H1 (cell line): ENCODE results near the gene PTCD3. TPM values are rescaled to one million over a fixed set of nuclear protein-coding genes. Genes with fewer than 3 reads are reported as not detected.

ENCODE experiments used
- CTCF ChIA-PET: fragments of 300-600 bp; sonication (Branson Sonifier 250); formaldehyde crosslinking; loops from one replicate; lab custom pipeline; 2021; ENCODE audit not compliant: partially characterized antibody; lab: Charles Lee
- POLR2A ChIA-PET: fragments of 300-600 bp; sonication (Branson Sonifier 250); formaldehyde crosslinking; loops from one replicate; lab custom pipeline; 2021; ENCODE audit warnings: inconsistent platforms; ENCODE audit not compliant: partially characterized antibody; lab: Charles Lee
- DNase-seq, 2 experiments: peaks; one replicate each; pipeline versions ENCODE4 v3.0.0 to v3.0.0-alpha.2; 2010 to 2022; ENCODE audit warnings: low spot score in 2 of 2, low read depth in 1 of 2, mixed read lengths in 1 of 2
- FAIRE-seq: peaks from 2 replicates; lab custom pipeline; 2011; peaks lifted over from hg19 to GRCh38; lab: Jason Lieb, UNC
- H2AFZ ChIP-seq: 2 replicates; pipeline ENCODE4 v1.8.1; 2012; ENCODE audit warnings: low read length, inconsistent platforms
- H2AK5ac ChIP-seq: 2 replicates; pipeline ENCODE4 v1.6.1; 2013; ENCODE audit warnings: low read depth, low read length
- H2BK120ac ChIP-seq: replicated peaks from 2 replicates; pipeline ENCODE3; 2013; ENCODE audit warnings: low read depth, low read length, inconsistent platforms
- H2BK12ac ChIP-seq: 2 replicates; pipeline ENCODE4 v1.6.1; 2013; ENCODE audit warnings: low read depth, low read length
- H2BK15ac ChIP-seq: 2 replicates; pipeline ENCODE4 v1.6.1; 2013; ENCODE audit warnings: low read length
- H2BK20ac ChIP-seq: 2 replicates; pipeline ENCODE4 v1.6.1; 2013; ENCODE audit warnings: low read length
- H2BK5ac ChIP-seq: 2 replicates; pipeline ENCODE4 v1.6.1; 2013; ENCODE audit warnings: low read depth, low read length
- H3K14ac ChIP-seq: 2 replicates; pipeline ENCODE4 v1.6.1; 2013; ENCODE audit warnings: inconsistent platforms; ENCODE audit not compliant: insufficient read length
- H3K18ac ChIP-seq: 2 replicates; pipeline ENCODE4 v1.6.1; 2013; ENCODE audit warnings: low read length; ENCODE audit errors: extremely low read depth
- H3K23ac ChIP-seq: 2 replicates; pipeline ENCODE4 v1.6.1; 2013; ENCODE audit warnings: inconsistent platforms; ENCODE audit not compliant: insufficient read length
- H3K23me2 ChIP-seq: 2 replicates; pipeline ENCODE4 v1.6.1; 2013; ENCODE audit warnings: low read depth, low read length
- H3K27ac ChIP-seq: 2 replicates; pipeline ENCODE4 v1.6.1; 2011; ENCODE audit warnings: low read depth, low read length, inconsistent platforms
- H3K27me3 ChIP-seq, 4 experiments: replicated peaks in 1 of 4; 1 replicate in 1 of 4; 2 replicates in 3 of 4; pipeline versions ENCODE4 v1.6.1 to v1.8.1; 2011 to 2013; ENCODE audit warnings: low read length in 3 of 4, mild to moderate bottlenecking in 3 of 4, inconsistent platforms in 2 of 4, mixed read lengths in 2 of 4, moderate library complexity in 1 of 4; ENCODE audit not compliant: control insufficient read depth in 3 of 4, insufficient read depth in 3 of 4; ENCODE audit errors: extremely low read depth in 1 of 4
- H3K36me3 ChIP-seq, 4 experiments: 2 replicates each; pipeline versions ENCODE4 v1.6.1 to v1.8.1; 2011 to 2013; ENCODE audit warnings: mild to moderate bottlenecking in 4 of 4, low read length in 3 of 4, moderate library complexity in 2 of 4, control low read depth in 1 of 4, inconsistent platforms in 1 of 4; ENCODE audit not compliant: insufficient read depth in 4 of 4, control insufficient read depth in 2 of 4
- H3K4ac ChIP-seq: replicated peaks from 2 replicates; pipeline ENCODE3; 2013; ENCODE audit warnings: low read length, low read depth, mixed read lengths, inconsistent platforms; ENCODE audit not compliant: insufficient read length
- H3K4me1 ChIP-seq, 4 experiments: replicated peaks in 1 of 4; 1 replicate in 1 of 4; 2 replicates in 3 of 4; pipeline versions ENCODE4 v1.6.1 to v1.8.1; 2011 to 2013; ENCODE audit warnings: low read length in 3 of 4, inconsistent platforms in 2 of 4, mixed read lengths in 1 of 4; ENCODE audit not compliant: insufficient read depth in 4 of 4, control insufficient read depth in 3 of 4
- H3K4me2 ChIP-seq, 2 experiments: 2 replicates each; pipeline versions ENCODE4 v1.6.1 to v1.8.1; 2011 to 2013; ENCODE audit warnings: low read depth in 2 of 2, low read length in 2 of 2, control low read depth in 1 of 2, inconsistent platforms in 1 of 2, mild to moderate bottlenecking in 1 of 2; ENCODE audit not compliant: insufficient read depth in 1 of 2
- H3K4me3 ChIP-seq, 4 experiments: fragments of 200-600, 300-600 bp in 1 of 4; sonication (generic), shearing (Covaris generic), sonication (Bioruptor Twin) in 1 of 4; 2 replicates each; pipeline versions ENCODE4 v1.5.1 to v1.8.1; 2011 to 2016; ENCODE audit warnings: low read length in 4 of 4, low read depth in 3 of 4, control low read depth in 2 of 4, inconsistent platforms in 2 of 4, mild to moderate bottlenecking in 2 of 4, mixed read lengths in 1 of 4, moderate library complexity in 1 of 4; ENCODE audit not compliant: insufficient read depth in 2 of 4; ENCODE audit errors: extremely low read depth in 1 of 4
- H3K56ac ChIP-seq: replicated peaks from 2 replicates; pipeline ENCODE3; 2013; ENCODE audit warnings: low read depth, mild to moderate bottlenecking, mixed read lengths, low read length, inconsistent platforms; ENCODE audit not compliant: insufficient read length
- H3K79me1 ChIP-seq: 2 replicates; pipeline ENCODE4 v1.6.1; 2013; ENCODE audit warnings: low read depth, low read length, control low read depth
- H3K79me2 ChIP-seq, 2 experiments: 2 replicates each; pipeline versions ENCODE4 v1.6.1 to v1.8.1; 2012 to 2013; ENCODE audit warnings: low read length in 2 of 2, mild to moderate bottlenecking in 2 of 2, inconsistent platforms in 1 of 2; ENCODE audit not compliant: insufficient read depth in 2 of 2, control insufficient read depth in 1 of 2
- H3K9ac ChIP-seq, 4 experiments: replicated peaks in 1 of 4; 1 replicate in 1 of 4; 2 replicates in 3 of 4; pipeline versions ENCODE4 v1.6.1 to v1.8.1; 2011 to 2013; ENCODE audit warnings: low read depth in 3 of 4, low read length in 3 of 4, control low read depth in 2 of 4, mild to moderate bottlenecking in 2 of 4, moderate library complexity in 2 of 4, inconsistent platforms in 1 of 4; ENCODE audit errors: extremely low read depth in 1 of 4
- H3K9me3 ChIP-seq, 2 experiments: 2 replicates each; pipeline versions ENCODE4 v1.6.1 to v1.8.1; 2012 to 2013; ENCODE audit warnings: mild to moderate bottlenecking in 2 of 2, moderate library complexity in 2 of 2, control low read depth in 1 of 2, inconsistent platforms in 1 of 2, low read depth in 1 of 2, low read length in 1 of 2, mixed read lengths in 1 of 2; ENCODE audit not compliant: insufficient read depth in 2 of 2
- H4K20me1 ChIP-seq, 2 experiments: replicated peaks in 1 of 2; 2 replicates each; pipeline versions ENCODE3 to v1.8.1; 2011 to 2013; ENCODE audit warnings: inconsistent platforms in 2 of 2, low read length in 2 of 2, mild to moderate bottlenecking in 1 of 2; ENCODE audit not compliant: insufficient read depth in 2 of 2, control insufficient read depth in 1 of 2
- H4K5ac ChIP-seq: 2 replicates; pipeline ENCODE4 v1.6.1; 2013; ENCODE audit warnings: low read length, low read depth, mixed read lengths, inconsistent platforms; ENCODE audit not compliant: insufficient read length
- H4K8ac ChIP-seq: 2 replicates; pipeline ENCODE4 v1.8.0; 2013; ENCODE audit warnings: mild to moderate bottlenecking, moderate library complexity, low read length, inconsistent platforms; ENCODE audit not compliant: insufficient read depth; ENCODE audit errors: extremely low read depth
- H4K91ac ChIP-seq: replicated peaks from 2 replicates; pipeline ENCODE3; 2013; ENCODE audit warnings: low read length, mixed read lengths, inconsistent platforms; ENCODE audit not compliant: insufficient read length
- CEBPB ChIP-seq: IDR thresholded peaks from 2 replicates; pipeline ENCODE4 v1.6.1; 2012; ENCODE audit warnings: low read depth, low read length
- EP300 ChIP-seq, 2 experiments: IDR thresholded peaks; 1 replicate in 1 of 2; 2 replicates in 1 of 2; pipeline ENCODE4 v1.6.1; 2011 to 2012; ENCODE audit warnings: low read depth in 2 of 2, low read length in 2 of 2, mild to moderate bottlenecking in 2 of 2, borderline replicate concordance in 1 of 2, inconsistent platforms in 1 of 2, moderate library complexity in 1 of 2
- GTF2F1 ChIP-seq: IDR thresholded peaks from 2 replicates; pipeline ENCODE4 v1.6.1; 2012; ENCODE audit warnings: low read depth, low read length, improper control_type of control experiment, borderline replicate concordance
- JUN ChIP-seq: IDR thresholded peaks from 2 replicates; pipeline ENCODE4 v1.6.1; 2011; ENCODE audit warnings: low read depth, mild to moderate bottlenecking, improper control_type of control experiment, low read length
- SIRT6 ChIP-seq: IDR thresholded peaks from one replicate; pipeline ENCODE4 v1.7.1; 2012; ENCODE audit warnings: low read length, inconsistent platforms
- SP4 ChIP-seq: IDR thresholded peaks from 2 replicates; pipeline ENCODE4 v1.6.1; 2012; ENCODE audit warnings: low read length, inconsistent platforms
- SRF ChIP-seq: IDR thresholded peaks from 2 replicates; pipeline ENCODE4 v1.6.1; 2011; ENCODE audit warnings: mild to moderate bottlenecking, low read depth, low read length, moderate library complexity
- TAF1 ChIP-seq: IDR thresholded peaks from 2 replicates; pipeline ENCODE4 v1.6.1; 2011; ENCODE audit warnings: mild to moderate bottlenecking, low read depth, low read length
- TAF7 ChIP-seq: optimal IDR thresholded peaks from 2 replicates; pipeline ENCODE3; 2011; ENCODE audit warnings: low read depth, mild to moderate bottlenecking, inconsistent platforms, low read length, moderate library complexity, borderline replicate concordance
- YY1 ChIP-seq: IDR thresholded peaks from 2 replicates; pipeline ENCODE4 v1.6.1; 2011; ENCODE audit warnings: low read depth, mild to moderate bottlenecking, low read length
- WGBS, 2 experiments: shearing (Covaris generic) in 1 of 2; methylation state at CpG; one replicate each; pipeline versions ENCODE4 v1.1.6 to v1.1.7; 2013 to 2015; ENCODE audit warnings: low lambda C conversion rate in 2 of 2, mixed read lengths in 2 of 2, inconsistent platforms in 1 of 2, low coverage in 1 of 2, missing lambda C conversion rate in 1 of 2; ENCODE audit not compliant: insufficient replicate concordance in 2 of 2, insufficient coverage in 1 of 2, insufficient read length in 1 of 2; ENCODE audit errors: extremely low coverage in 1 of 2, missing lambda C conversion rate in 1 of 2; 5-methylcytosine and 5-hydroxymethylcytosine counted together
- polyA plus RNA-seq, 7 experiments: library from polyadenylated mRNA; depleted of rRNA in 3 of 7; stranded (reverse) in 5 of 7; unstranded in 2 of 7; fragments of >200 nt in 5 of 7; fragments of 200-250 nt in 2 of 7; gene quantifications; 1 replicate in 5 of 7; 2 replicates in 1 of 7; 4 replicates in 1 of 7; pipeline versions ENCODE4 v1.2.1 to v1.2.3, GENCODE V29; 2011 to 2013; ENCODE audit warnings: missing spikeins in 2 of 7, mixed read lengths in 2 of 7
- total RNA-seq: library from RNA; stranded (reverse); fragmentation: NEBNext Ultra II Directional; extraction: Animal tissue kit (Norgen Biotek cat#: 25700); gene quantifications from 2 replicates; pipeline ENCODE4 v1.2.1, GENCODE V29; 2021

PTCD3 gene
- total and polyA plus RNA-seq, 2 of the 8 experiments (the other 6 are each of a cell fraction or from before 2014, with no cell fraction given), result 64.3 to 192 TPM

- TF ChIP-seq CEBPB, result no peak
- no peak for TF ChIP-seq SRF
- no peak for TF ChIP-seq GTF2F1
- no peak for TF ChIP-seq JUN
- no peak for TF ChIP-seq EP300 (IDR thresholded peaks at IDR 0.05; ENCODE audit: borderline replicate concordance in 1 of 2, low read depth in 2 of 2, low read length in 2 of 2)
- no peak for TF ChIP-seq SIRT6
- no peak for TF ChIP-seq TAF7
- TF ChIP-seq SP4, result no peak
- no peak for TF ChIP-seq TAF1
- no peak for TF ChIP-seq YY1
Observed at GRCh38 chr2:86069091-86069685, 36.8 kb upstream of the PTCD3 start.

More at GRCh38 chr2:86069091-86069685, 36.8 kb upstream of the PTCD3 start:
- no peaks in the 10 kb centered on the region for H3K79me1 ChIP-seq
- no peak overlapping the region for H3K4me2 ChIP-seq
- H3K9me3 ChIP-seq, result no peaks in the 10 kb centered on the region
- no peak overlapping the region for H4K8ac ChIP-seq
- no peak overlapping the region for H2BK15ac ChIP-seq
- no peak overlapping the region for H2BK120ac ChIP-seq
- H4K91ac ChIP-seq, result no peak overlapping the region
- H3K14ac ChIP-seq, result no peak overlapping the region
- H3K23me2 ChIP-seq, result no peaks in the 10 kb centered on the region
- H3K4ac ChIP-seq, result no peak overlapping the region
- no peak for DNase-seq
- ChIA-PET POLR2A (interaction anchor here (0.5 kb wide), 1 partner anchor 492 kb away, joined by 3 read pairs; the partner anchor contains the start of gene VAMP8), CTCF (interaction anchor here (0.9 to 4.4 kb wide), 5 partner anchors 10 to 424 kb away, joined by 3 to 27 read pairs (median 3); no protein-coding TSS in a partner anchor)
- H3K27ac ChIP-seq, result no peak overlapping the region
- no peak for FAIRE-seq
- no peak overlapping the region for H3K9ac ChIP-seq
- no peaks in the 10 kb centered on the region for H3K27me3 ChIP-seq
- no peak overlapping the region for H2AFZ ChIP-seq
- 78% methylated on average over 8 of the region's 8 CpGs; no CpG with 5 or more reads in 1 of the 2 experiments for whole genome bisulfite sequencing, 2 experiments
- H2BK20ac ChIP-seq, result no peak overlapping the region
- no peak overlapping the region for H2AK5ac ChIP-seq
- H3K56ac ChIP-seq, result no peak overlapping the region
- peaks cover 28 to 81% (median 66%) of the 10 kb centered on the region in 4 experiments for H3K36me3 ChIP-seq
- no peak overlapping the region for H3K4me3 ChIP-seq
- H2BK5ac ChIP-seq, result no peak overlapping the region
- H4K5ac ChIP-seq, result no peak overlapping the region
- H3K18ac ChIP-seq, result no peak overlapping the region
- no peaks in the 10 kb centered on the region for H3K79me2 ChIP-seq
- H2BK12ac ChIP-seq, result no peak overlapping the region
- H3K4me1 ChIP-seq, result no peaks in the 10 kb centered on the region
- H4K20me1 ChIP-seq, result peaks cover 0 to 6% of the 10 kb centered on the region in 2 experiments
- no peak overlapping the region for H3K23ac ChIP-seq
